22Rv1 (cell line): ENCODE data around the gene TMPRSS6.

Experiments
- H3K27ac ChIP-seq: fragments of 450-650 bp; 2 replicates; pipeline ENCODE4 v1.5.1; 2017
- CTCF ChIP-seq: fragments of 450-650 bp; IDR thresholded peaks from 2 replicates; pipeline ENCODE4 v1.5.1; 2017; ENCODE audit warnings: mild to moderate bottlenecking
- ZFX ChIP-seq: fragments of 450-650 bp; IDR thresholded peaks from 2 replicates; pipeline ENCODE4 v1.6.1; 2017; ENCODE audit warnings: antibody characterized with exemption, borderline replicate concordance

Gene TMPRSS6

DNA sequence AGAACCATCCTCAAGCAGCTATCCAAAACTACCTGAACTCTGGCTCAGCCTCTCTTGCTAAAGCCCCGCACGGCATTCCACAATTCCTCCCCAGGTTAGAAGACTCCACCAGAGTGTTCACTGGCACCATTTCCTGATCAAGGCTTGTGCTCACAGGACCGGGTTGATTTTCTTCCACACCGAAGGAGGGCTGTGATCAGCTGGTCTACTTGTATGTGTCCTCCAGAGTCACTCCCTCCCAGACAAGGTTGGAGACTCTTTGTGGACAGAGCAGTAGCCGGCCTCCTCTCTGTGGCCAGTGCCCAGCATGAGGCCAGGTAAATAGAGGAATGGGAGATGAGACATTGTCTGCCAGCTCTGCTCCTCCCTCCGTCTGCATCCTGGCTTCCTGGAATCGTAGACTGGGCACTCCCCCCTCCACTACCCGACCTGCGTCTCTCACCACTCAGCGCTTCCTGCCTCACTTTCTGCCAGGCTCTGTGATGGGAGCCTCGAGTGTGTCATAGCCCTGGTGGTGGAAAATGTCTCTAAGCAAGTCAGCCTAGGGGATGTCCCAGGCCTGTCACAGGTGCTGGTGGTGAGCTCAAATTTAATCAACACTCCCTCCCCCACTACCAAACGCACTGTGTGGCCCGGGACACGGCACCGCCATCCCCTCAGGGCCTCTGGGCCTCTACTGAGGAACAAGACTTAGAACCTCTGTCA, 12.5 kb upstream of the TMPRSS6 start:
- H3K27ac ChIP-seq: no peak overlapping the region
- TF ChIP-seq ZFX (no peak), CTCF (no peak)

DNA sequence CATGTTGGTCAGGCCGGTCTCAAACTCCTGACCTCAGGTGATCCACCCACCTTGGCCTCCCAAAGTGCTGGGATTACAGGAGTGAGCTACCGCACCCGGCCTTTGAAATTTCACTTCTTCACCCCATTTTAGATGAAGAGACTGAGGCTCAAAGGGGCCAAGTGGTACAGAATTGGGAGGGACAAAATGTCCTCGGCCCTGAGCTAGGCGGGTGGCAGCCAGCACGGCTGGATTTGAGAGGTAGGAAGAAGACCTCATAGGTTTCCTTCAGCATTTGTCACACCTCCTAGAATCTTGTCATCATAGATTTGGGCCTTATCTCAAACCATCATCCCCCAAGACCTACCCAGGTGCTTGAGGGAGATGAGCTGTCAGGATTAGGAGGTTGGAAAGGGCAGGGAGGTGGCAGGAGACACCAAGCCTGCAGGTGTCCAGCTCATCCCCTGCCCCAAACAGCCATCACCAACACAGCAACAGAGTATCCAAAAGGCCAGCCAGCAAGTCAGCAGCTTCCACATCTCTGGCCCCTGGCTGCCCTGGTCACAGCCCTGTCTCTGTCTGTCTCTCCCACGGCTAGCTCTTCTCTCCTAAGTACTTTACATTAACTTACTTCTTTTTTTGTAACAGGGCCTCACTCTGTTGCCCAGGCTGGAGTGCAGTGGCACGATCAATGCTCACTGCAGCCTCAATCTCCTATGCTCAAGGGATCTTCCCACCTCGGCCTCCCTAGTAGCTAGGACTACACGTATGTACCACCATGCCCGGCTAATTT, 11.2 kb upstream of the TMPRSS6 start:
- no peak overlapping the region for H3K27ac ChIP-seq
- TF ChIP-seq ZFX (no peak), CTCF (no peak)

DNA sequence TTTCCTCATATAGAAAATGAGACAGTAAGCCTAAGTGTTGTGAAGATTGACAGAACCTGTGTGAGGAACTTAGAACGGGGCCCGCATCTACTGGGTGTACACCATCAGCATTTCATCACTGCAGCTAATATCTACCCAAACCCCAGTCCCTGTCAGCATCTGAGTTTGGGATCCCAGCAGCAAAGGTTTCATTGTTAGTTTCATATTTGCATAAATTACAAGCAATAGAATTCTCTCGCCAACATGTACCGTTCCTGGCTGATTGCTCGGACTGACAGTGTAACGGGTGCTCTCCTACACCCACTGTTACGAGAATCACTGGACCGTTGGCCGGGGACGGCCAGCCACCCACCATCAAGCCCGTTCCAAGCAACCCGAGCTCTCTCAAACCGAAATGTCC, 10.4 kb upstream of the TMPRSS6 start:
- TF ChIP-seq ZFX (no peak), CTCF (no peak)

GRCh38 chr22:37118083-37118482, 8.6 kb upstream of the TMPRSS6 start:
- TF ChIP-seq ZFX (no peak), CTCF (no peak)
- no peak overlapping the region for H3K27ac ChIP-seq

More for the DNA sequence above, 10.4 kb upstream of the TMPRSS6 start:
- H3K27ac ChIP-seq: no peak overlapping the region

DNA sequence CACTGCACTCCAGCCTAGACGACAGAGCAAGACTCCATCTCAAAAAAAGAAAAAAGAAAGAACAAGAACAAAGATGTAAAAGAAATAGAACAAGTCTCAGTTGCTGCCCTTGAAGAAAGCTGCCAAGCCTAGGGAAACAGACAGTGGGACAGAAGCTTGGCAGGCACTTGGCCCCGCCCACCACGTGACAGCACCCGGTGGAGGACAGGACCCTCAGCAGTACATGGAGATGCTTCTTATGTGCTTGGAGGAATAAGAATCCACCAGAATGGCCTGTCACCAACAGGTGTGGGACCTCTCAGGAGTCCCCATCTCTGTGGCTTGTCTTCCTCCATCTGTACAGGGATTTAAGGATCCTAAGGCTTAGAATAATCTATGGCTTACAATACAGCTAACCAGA, 7.6 kb upstream of the TMPRSS6 start:
- TF ChIP-seq ZFX (no peak), CTCF (no peak)
- no peak overlapping the region for H3K27ac ChIP-seq

DNA sequence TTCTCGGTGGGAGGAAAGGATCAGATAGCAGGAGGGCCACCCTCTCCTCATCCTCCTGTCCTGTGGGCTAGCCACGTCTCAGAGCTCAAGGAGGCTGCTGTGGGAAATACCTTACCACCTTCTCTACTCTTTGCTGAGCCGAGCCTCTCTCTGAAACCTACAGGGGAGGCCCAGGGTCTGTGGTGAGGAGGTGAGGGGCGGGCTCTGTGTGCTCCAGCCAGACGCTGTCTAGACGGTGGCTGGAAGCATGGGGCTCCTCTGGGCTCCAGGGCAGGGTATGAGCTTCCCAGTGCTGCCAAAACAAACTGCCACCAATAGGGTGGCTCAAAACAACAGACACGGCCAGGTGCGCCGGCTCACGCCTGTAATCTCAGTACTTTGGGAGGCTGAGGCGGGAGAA, 5.5 kb upstream of the TMPRSS6 start:
- TF ChIP-seq ZFX (no peak), CTCF (no peak)
- no peak overlapping the region for H3K27ac ChIP-seq

- no peak for TF ChIP-seq ZFX
- TF ChIP-seq CTCF: no peak
- no peak overlapping the region for H3K27ac ChIP-seq
These were observed 4.2 kb upstream of the TMPRSS6 start for GRCh38 chr22:37113757-37114156.
